Superior temporal gyrus (tissue), 1 donor: ENCODE data around the gene BACH2.

Experiments
- DNase-seq: peaks from one replicate; pipeline ENCODE4 v3.0.0-alpha.2; 2016; ENCODE audit errors: extremely low spot score

BACH2 gene

GRCh38 chr6:90098001-90098531, 198.6 kb downstream of the BACH2 start:
- DNase-seq = peak; percentile 85

DNA sequence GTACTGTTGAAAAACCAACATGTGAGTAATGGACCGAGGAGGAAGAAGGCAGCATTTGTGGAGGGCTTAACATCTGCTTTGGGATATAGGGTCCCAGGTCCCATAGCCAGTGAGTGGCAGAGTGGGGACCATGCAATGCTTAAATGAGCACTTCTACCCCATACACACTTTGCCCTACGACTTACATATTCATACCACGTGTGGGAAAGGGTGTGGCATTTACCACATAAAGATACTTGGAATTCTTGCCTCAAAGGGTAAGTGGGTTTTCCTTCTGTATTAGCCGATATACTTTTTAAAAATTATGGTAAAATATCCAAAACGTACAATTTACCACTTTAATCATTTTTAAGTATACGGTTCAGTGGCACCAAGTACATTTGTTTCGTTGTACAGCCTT, 199.3 kb downstream of the BACH2 start:
- DNase-seq = no peak

GRCh38 chr6:90096818-90097217, 199.8 kb downstream of the BACH2 start:
- no peak for DNase-seq

- no peak for DNase-seq
Observed at GRCh38 chr6:90095788-90096187, 200.9 kb downstream of the BACH2 start.

GRCh38 chr6:90095145-90095544, 201.5 kb downstream of the BACH2 start:
- no peak for DNase-seq

GRCh38 chr6:90093558-90094073, 203.0 kb downstream of the BACH2 start:
- no peak for DNase-seq

- DNase-seq = no peak
Observed at GRCh38 chr6:90090866-90091265, 205.8 kb downstream of the BACH2 start.

DNA sequence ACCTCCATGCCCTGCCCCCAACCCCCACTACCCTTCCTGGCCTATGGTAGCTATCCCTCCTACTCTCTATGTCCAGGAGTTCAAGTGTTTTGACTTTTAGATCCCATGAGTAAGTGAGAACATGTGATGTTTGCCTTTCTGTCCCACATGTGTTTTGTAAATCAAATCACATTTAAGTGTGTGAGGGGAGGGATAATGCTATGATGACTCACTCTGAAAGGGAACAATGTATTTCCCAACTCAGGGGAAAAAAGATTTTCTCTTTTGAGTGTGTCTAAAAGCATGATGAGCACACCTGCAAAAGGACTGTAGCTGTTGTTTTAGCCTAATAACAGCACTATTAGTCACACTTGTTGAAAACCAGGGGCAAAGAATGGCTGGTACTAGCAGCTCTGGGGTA, 208.6 kb downstream of the BACH2 start:
- no peak for DNase-seq

GRCh38 chr6:90087106-90087833, 209.4 kb downstream of the BACH2 start:
- DNase-seq = no peak

GRCh38 chr6:90086517-90086916, 210.1 kb downstream of the BACH2 start:
- no peak for DNase-seq

DNA sequence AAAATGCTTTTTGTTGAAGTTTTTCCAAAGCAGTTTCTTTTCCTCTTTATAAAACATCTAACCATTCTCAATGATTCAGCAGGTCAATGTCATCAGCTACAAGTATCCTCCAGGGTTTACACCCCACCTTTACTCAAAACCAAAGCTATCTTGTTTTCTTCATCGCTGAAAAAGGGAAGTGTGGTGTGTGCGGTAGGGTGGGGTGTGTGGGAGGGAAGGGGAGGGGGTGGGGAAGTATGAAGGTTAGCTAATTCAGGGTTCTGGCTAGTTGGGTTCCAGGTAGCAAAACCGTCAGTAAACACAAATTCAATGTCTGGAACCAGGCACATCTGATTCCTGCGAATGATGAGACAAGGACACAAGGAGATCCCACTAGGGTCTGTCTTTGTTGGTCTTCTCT, 212.8 kb downstream of the BACH2 start:
- no peak for DNase-seq

GRCh38 chr6:90082847-90083246, 213.8 kb downstream of the BACH2 start:
- peak; percentile 53 for DNase-seq

- peak; percentile 54 for DNase-seq
Observed at GRCh38 chr6:90080876-90081481, 215.7 kb downstream of the BACH2 start.

- no peak for DNase-seq
Observed at GRCh38 chr6:90079560-90080490, 216.8 kb downstream of the BACH2 start.

DNA sequence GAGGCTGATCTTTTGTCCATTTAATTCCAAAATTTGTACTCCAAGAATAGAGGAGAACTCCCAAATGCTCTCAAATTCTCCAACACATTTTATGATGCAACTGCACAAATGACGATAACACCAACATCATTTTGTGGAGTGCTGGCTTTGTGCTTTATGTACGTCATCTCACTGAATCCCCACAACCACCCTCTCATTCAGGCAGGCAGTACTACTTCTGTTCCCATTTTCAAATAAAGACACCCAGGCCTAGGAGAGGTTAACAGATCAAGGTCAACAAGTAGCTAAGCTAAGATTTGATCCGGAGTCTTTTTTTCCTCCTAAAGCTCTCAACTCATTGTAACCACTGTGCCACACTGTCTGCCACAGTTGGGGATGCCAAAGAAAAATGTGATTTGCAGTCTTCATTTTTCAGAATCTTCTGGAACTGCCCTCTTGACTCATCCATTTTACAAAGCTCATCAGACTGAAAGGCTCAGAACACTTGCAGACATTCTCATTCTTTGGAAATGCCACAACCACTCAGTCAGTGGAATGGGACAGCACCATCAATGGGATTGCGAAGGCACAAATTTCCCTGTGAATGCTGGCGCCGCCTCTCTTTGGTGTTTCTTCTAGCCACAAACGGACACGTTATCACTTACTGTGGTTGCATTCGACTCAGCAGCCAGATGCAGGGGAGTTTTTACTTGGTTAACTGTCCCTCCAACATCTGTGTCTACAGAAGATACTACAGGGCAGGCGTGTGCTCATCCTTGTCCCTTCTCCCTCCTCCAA, 217.9 kb downstream of the BACH2 start:
- DNase-seq = no peak

DNA sequence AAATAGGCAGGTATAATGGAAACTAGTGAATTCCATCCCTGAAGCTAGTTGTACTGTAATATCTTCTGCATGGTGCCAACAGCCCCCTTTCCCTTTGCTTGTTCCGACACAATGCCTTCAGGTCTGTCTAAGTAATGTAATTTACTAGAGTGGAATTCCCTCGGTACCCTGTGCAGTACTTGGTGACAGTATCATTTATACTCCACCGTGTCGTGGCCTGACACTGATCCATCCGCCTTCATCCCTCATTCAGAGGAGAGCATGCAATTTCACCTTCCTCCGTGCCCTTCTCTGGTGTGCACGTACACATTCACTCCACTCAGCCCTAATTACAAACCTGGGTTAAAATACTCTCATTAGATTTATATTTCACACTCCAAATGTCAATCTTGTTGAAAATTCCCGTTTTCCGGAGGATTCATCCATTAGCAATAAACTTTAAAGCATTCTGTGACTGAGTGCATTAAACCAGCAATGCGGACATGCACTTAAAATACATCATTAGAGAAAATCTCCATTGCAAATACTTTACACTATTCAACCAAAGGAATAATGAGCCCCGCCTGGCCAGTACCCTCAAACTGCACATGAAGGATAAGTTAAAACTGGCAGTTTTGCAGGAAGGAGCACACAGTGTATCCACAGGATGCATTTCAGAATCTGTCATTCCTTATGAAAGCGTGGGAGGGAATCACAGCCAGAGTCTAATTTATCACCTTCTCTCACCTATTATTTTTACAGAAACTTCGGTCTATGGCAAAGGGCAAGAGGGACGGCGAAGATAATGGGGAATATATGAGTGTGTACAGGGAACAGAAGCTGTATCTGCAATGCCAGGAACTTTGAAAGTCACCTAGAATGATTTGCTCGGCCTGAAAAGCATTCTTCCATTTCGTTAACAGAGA, 219.9 kb downstream of the BACH2 start:
- no peak for DNase-seq

- peak; percentile 92 for DNase-seq
Observed at GRCh38 chr6:90074161-90074850, 222.3 kb downstream of the BACH2 start.

DNA sequence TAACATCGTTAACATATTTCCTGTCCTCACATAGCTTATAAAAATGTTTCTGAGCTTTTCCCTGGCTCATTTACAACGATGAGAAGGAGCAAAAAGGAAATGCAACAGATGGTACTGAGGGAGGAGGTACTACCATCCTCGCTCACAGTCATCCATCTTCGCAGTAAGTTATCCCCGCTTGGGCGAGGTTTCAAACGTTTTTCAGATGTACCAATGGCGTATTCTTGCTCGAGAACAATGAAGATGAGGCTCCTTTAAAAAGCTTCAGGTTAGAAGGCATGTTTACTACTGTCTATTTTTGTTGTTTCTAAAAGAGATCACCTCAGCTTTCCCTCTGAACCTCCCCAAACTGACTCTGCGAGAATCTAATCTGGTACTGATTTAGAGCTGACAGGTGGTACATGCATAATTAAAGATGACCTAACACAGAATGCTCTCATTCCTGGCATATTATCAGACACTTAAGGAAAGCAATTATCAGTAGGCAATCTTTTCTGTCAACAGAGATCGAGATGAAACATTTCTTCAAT, 223.6 kb downstream of the BACH2 start:
- DNase-seq = peak; percentile 63

- DNase-seq = no peak
Observed at GRCh38 chr6:90072501-90072900, 224.1 kb downstream of the BACH2 start.
